Right ventricle myocardium superior (tissue), 1 donor: ENCODE results near the gene NEK11. TPM values are rescaled to one million over a fixed set of nuclear protein-coding genes. Genes with fewer than 3 reads are reported as not detected.

Experiments used
- ATAC-seq: fragments of 200-7000 bp; cut with Tn5 transposase; one replicate; pipeline ENCODE4 v1.9.1; 2020; ENCODE audit warnings: mild to moderate bottlenecking; ENCODE audit not compliant: poor library complexity
- DNase-seq: peaks from one replicate; pipeline ENCODE4 v3.0.0-alpha.2; 2020
- intact Hi-C: fragments of 100-400 bp; cut with DNase I; formaldehyde crosslinking; loops from one replicate; pipeline ENCODE4 v1.11.2; 2022
- total RNA-seq: library from RNA; stranded (reverse); fragmentation: NEBNext Ultra II Directional; extraction: Animal tissue kit (Norgen Biotek cat#: 25700); gene quantifications from one replicate; pipeline ENCODE4 v1.2.1, GENCODE V29; 2021
- donor health status: DM: no; HTN: yes; CAD: no; lungs with severe emphysema.

The NEK11 gene
- total RNA-seq, 1 donor from 2014 or later: 1.3 TPM

DNA sequence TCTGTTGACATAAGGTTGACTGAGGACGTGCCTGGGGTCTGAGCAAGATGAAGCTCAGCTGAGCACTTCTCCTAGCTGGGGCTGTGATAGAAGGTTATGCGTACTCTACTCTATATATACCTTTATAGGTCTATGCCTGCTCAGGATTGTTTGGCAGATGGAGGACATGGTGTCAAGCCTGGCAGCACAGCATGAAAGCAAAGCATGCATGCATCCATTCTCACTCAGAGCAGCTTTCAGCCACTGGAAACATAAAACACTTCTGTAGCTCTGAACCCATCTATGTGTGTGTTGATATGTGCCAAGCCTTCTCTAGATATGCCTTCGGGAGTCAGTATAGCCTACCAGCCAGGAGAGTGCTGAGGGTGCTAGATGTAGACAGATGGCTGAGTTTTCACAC is 212.6 kb downstream of the NEK11 start:
- intact Hi-C loops: no loop called here
- no peak for ATAC-seq
- no peak for DNase-seq

DNA sequence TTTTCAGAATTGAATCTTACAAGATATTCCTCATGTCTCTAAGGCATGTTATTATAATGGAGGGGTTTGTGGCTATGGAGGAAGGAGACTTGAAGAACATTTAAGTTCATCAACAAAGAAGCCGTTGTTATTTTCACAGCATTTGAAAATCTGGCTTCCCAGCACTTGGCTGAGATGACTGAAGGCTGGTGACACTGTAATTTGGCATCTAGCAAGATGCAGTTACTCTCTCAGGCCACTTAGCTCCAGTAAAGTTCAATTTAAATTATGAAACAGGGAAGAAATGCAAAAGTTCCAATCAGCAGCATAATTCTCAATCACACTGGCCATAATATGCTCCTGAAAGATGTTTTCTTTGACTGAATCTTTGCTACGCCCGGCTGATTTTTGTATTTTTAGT is 215.5 kb downstream of the NEK11 start:
- DNase-seq (no peak), ATAC-seq (no peak)
- intact Hi-C loops: no loop called here

DNA sequence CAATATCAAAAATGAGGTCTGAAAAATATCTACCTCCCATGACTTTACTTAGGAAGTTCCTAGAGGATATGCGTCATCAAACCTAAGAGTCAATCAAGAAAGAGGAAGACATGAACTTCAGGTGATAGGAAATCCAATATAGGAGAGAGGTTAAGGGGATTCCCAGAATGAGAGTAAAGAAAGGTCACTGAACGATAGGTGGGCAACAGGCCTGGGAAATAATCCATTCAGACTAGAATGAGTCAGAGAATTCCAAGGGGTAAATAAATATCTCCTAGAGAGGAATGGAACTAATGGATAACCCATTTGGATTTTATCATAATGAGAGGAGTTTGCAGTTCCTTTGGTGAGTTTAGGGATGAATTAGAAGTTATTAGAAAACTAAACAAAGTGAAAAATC is 223.8 kb downstream of the NEK11 start:
- no peak for ATAC-seq
- intact Hi-C loops: no loop called here
- no peak for DNase-seq

DNA sequence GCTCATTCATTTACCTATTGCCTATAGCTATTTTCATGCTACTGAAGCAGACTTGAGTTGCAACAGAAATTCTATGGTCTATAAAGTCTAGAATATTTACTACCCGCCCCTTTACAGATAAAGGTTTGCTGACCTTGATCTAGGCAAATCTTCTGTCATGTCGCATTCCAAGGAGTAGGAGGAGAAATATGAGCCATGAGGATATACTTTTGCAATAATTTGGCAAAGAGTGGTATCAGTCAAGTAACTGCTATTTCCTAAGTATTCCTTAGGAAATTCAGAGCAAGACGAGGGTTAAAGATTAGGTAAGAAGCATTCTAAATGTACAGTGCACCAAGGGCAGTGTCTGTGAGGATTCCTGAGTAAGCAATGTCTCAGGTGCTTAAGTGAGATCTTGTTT is 233.8 kb downstream of the NEK11 start:
- ATAC-seq (no peak), DNase-seq (no peak)
- intact Hi-C loops: no loop called here

DNA sequence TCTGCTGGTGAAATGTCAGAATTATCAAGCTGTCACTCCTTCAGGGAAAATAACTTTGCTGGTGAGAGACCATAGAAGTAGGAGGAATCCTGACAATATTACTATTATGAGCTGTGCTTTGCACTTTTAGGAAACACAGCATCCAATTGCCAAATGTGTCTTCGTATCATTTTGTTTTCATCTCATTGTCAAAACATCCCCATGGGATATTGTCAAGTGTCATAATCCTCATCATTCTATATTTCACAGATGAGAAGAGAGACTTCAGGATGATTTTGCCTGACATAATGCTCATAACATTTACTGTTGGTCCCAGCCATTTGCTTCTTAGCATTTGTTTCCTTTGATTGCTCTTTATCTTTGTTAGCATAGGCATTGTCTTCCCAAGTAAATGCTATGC is 234.4 kb downstream of the NEK11 start:
- DNase-seq (no peak), ATAC-seq (no peak)
- intact Hi-C loops: no loop called here

- DNase-seq: no peak
- ATAC-seq: no peak
- intact Hi-C loops: no loop called here
These were observed 248.9 kb downstream of the NEK11 start for GRCh38 chr3:131275556-131275955.

GRCh38 chr3:131277836-131278497 is 251.3 kb downstream of the NEK11 start:
- DNase-seq (no peak), ATAC-seq (no peak)
- intact Hi-C loops: no loop called here

GRCh38 chr3:131279577-131279976 is 252.9 kb downstream of the NEK11 start:
- intact Hi-C loops: no loop called here
- ATAC-seq (no peak), DNase-seq (no peak)

DNA sequence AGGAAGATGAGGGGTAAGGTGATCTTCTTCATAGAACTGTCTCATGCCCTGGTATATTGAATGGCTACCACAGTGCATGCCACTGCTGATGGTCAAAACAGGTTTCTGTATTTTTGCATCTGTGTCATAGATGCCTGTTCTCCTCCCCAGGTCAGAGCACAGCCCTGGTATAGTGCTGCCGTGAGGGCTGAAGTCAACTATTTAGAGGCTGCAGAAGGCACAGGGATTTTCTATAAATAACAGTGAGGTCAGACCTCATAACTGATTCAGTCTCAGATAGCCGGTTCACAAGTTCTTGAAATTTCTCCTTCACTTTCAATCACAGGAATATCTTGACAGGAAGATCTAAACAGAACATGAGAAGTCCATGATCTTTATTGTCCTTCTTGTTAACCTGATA is 255.7 kb downstream of the NEK11 start:
- ATAC-seq: peak; percentile 68

DNA sequence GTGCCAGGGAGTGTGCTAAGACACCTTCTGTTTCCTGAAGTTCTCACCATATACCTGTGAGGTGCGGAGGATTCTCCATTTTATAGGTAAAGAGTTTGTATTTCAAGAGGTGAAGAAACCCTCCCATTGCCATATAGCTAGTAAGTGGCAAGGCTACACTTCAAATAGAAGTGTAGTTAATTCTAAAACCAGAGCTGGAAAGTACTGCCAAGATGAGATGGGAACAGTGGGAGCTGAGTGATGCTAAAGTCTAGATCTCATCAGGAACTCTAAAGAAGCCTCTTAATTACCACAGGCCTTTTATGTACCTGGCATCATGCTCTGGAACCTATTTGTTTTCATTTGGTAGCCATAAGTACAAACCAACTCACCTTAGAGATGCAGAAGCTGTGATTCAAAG is 256.3 kb downstream of the NEK11 start:
- intact Hi-C loops: no loop called here
- DNase-seq: no peak
- peak; percentile 34 for ATAC-seq

More for the DNA sequence above, 255.7 kb downstream of the NEK11 start:
- intact Hi-C loops: no loop called here
- no peak for DNase-seq

DNA sequence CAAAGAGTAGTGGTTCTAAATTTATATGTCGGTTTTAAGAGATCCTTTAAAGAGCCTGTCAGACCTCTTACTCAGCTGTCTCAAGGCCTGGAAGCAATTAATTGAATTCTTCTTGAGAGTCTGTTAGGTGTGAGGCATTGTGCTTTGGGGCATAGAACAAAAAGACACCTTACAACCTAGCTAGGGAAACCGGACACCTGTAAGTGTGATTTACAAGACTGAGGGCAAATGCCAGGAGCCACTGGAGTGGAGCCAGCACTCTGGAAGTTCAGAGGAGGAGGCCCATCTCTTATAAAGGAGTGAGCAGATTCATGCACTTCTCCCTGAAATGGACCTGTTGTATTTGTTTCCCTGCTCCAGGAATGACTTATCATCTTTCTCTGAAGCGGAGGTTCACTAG is 257.2 kb downstream of the NEK11 start:
- ATAC-seq: no peak
- intact Hi-C loops: no loop called here
- no peak for DNase-seq

- intact Hi-C loops: no loop called here
- no peak for ATAC-seq
- no peak for DNase-seq
These were observed 257.6 kb downstream of the NEK11 start for GRCh38 chr3:131284302-131284701.

- intact Hi-C loops: no loop called here
- no peak for ATAC-seq
- no peak for DNase-seq
These were observed 258.8 kb downstream of the NEK11 start for GRCh38 chr3:131285456-131285855.

DNA sequence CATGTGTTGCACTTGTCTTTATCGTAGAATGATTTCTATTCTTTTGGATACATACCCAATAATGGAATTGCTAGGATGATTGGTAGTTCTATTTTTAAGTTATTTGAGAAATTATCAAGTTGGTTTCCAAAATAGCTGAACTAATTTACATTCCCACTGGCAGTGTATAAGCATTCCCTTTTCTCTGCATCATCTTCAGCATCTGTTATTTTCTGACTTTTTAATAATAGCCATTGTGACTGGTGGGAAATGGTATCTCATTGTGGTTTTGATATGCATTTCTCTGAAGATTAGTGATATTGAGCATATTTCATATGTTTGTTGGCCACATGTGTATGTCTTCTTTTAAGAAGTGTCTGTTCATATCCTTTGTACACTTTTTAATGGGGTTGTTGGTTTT is 273.2 kb downstream of the NEK11 start:
- ATAC-seq: no peak
- intact Hi-C loops: no loop called here
- DNase-seq: no peak

DNA sequence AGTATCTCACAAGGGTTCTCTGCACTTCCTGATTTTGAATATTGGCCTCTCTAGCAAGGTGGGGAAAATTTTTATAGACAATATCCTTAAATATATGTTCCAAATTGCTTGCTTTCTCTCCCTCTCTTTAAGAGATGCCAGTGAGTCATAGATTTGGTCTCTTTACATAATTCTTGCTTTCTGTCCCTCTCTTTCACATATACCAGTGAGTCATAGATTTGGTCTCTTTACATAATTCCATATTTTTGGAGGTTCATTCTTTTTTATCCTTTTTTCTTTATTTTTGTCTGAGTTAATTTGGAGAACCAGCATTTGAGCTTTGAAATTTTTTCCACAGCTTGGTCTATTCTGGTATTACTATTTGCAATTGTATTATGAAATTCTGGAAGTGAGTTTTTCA is 277.2 kb downstream of the NEK11 start:
- intact Hi-C loops: no loop called here
- no peak for DNase-seq
- no peak for ATAC-seq

GRCh38 chr3:131304890-131305289 is 278.2 kb downstream of the NEK11 start:
- intact Hi-C loops: no loop called here
- DNase-seq (no peak), ATAC-seq (no peak)

DNA sequence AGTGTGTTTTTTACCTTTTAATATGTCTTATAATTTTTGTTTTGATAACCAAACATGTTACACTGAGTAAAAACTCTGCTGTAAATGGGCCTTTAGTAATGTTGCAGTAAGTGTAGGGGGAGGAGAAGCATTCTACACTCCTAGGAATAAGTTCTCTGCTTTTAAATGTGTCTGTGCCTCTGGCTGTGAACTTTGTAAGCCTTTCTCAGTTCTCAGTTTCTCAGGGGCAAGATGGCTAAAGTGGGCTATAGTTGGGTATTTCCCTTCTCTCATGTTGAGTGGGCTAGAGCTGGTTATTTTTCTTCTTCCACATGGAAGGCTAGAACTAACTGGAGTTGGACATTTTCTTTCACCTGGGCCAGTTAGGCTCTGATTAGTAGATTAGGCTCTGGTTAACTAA is 279.6 kb downstream of the NEK11 start:
- ATAC-seq (no peak), DNase-seq (no peak)
- intact Hi-C loops: no loop called here

DNA sequence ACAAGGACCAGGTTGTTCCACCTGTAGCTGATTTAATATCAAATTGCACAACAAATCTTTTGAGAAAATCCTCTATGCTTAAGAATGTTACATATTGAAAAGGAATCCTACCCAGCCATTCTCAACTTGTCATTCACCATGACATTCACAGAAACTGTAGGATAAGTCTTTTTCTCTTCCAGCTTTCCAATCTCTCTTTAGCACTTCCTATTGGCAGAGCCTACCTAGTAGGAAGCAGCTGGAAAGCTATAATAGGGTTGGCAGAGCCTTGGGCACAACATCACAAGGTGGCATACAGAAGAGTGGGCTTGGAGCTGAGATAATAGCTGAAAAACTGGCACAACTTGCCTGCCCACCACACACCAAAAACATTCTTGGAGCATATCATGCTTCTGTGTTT is 287.6 kb downstream of the NEK11 start:
- no peak for ATAC-seq
- intact Hi-C loops: no loop called here
- no peak for DNase-seq

DNA sequence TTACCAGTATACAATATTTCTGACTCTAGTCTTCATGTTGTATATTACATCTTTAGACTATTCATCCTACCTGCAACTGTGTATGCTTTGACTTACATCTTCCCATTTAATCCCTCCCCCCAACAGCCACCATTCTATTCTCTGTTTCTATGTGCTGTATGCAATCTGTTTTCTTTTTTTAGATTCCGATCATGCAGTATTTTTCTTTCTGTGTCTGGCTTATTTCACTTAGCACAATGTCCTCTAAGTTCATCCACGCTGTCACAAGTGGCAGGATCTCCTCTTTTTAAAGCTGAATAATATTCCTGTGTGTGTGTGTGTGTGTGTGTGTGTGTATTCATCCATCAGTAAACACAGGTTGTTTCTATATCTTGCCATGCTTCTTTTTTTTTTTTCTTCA is 288.5 kb downstream of the NEK11 start:
- no peak for DNase-seq
- no peak for ATAC-seq
- intact Hi-C loops: no loop called here

GRCh38 chr3:131317667-131318066 is 291.0 kb downstream of the NEK11 start:
- intact Hi-C loops: no loop called here
- ATAC-seq: no peak
- DNase-seq: no peak

DNA sequence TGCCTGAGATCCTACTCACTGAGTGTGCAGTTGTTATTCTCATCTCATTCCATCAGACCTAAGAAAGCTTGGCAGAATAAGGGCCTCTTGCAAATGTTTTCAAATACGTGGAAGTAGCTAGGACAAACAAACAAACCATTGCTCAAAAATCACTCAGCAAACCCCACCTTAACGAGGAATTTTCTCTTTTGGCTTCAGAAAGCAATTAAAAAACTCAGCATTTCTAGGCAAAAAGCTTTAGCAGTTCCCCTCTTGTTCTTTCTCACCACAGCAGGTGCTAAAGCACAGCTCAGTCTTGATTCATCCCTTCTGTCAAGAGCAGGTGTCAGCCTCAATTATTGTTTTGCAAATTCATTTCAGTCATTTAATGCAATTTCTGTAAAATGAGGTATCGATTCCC is 296.3 kb downstream of the NEK11 start:
- no peak for DNase-seq
- no peak for ATAC-seq
- intact Hi-C loops: no loop called here
